H9 (cell line): ENCODE results near the gene SNCA. TPM values are rescaled to one million over a fixed set of nuclear protein-coding genes. Genes with fewer than 3 reads are reported as not detected.
A peak's percentile ranks its signal among the peaks of the same experiment; 100 is the strongest.

ENCODE experiments used
- DNase-seq: peaks from one replicate; pipeline ENCODE4 v3.0.0-alpha.2; 2017
- H2AFZ ChIP-seq: one replicate; pipeline ENCODE4 v1.6.1; 2013; ENCODE audit warnings: mild to moderate bottlenecking, low read length, control low read depth, moderate library complexity
- H2AK5ac ChIP-seq: 2 replicates; pipeline ENCODE4 v1.6.1; 2013; ENCODE audit warnings: low read length, control low read depth, mixed read lengths; ENCODE audit not compliant: insufficient read length
- H2BK120ac ChIP-seq: one replicate; pipeline ENCODE4 v1.6.1; 2013; ENCODE audit warnings: low read depth, mild to moderate bottlenecking, low read length, control low read depth, inconsistent platforms; ENCODE audit not compliant: poor library complexity, severe bottlenecking
- H2BK12ac ChIP-seq: 2 replicates; pipeline ENCODE4 v1.6.1; 2013; ENCODE audit warnings: low read length, control low read depth, mixed read lengths, low read depth; ENCODE audit not compliant: insufficient read length
- H2BK15ac ChIP-seq: 2 replicates; pipeline ENCODE4 v1.6.1; 2013; ENCODE audit warnings: low read depth, low read length, control low read depth
- H2BK20ac ChIP-seq: one replicate; pipeline ENCODE4 v1.6.1; 2013; ENCODE audit warnings: low read depth, mild to moderate bottlenecking, low read length, control low read depth, inconsistent platforms; ENCODE audit not compliant: poor library complexity, severe bottlenecking
- H2BK5ac ChIP-seq: 2 replicates; pipeline ENCODE4 v1.6.1; 2013; ENCODE audit warnings: low read length, control low read depth, mixed read lengths; ENCODE audit not compliant: insufficient read length
- H3K14ac ChIP-seq: 2 replicates; pipeline ENCODE4 v1.6.1; 2013; ENCODE audit warnings: low read length, control low read depth; ENCODE audit not compliant: insufficient read depth
- H3K18ac ChIP-seq: 2 replicates; pipeline ENCODE4 v1.6.1; 2013; ENCODE audit warnings: low read depth, mild to moderate bottlenecking, mixed read lengths, low read length, control low read depth; ENCODE audit not compliant: insufficient read length
- H3K23ac ChIP-seq: 2 replicates; pipeline ENCODE4 v1.6.1; 2013; ENCODE audit warnings: low read length, control low read depth, mixed read lengths, low read depth; ENCODE audit not compliant: insufficient read length
- H3K23me2 ChIP-seq: 2 replicates; pipeline ENCODE4 v1.6.1; 2013; ENCODE audit warnings: low read depth, mild to moderate bottlenecking, mixed read lengths, low read length, control low read depth; ENCODE audit not compliant: insufficient read length, poor library complexity, severe bottlenecking
- H3K27ac ChIP-seq: 2 replicates; pipeline ENCODE4 v1.5.1; 2013; ENCODE audit warnings: low read length, control low read depth, mixed read lengths, low read depth; ENCODE audit not compliant: insufficient read length
- H3K27me3 ChIP-seq: 2 replicates; pipeline ENCODE4 v1.6.1; 2013; ENCODE audit warnings: low read length, control low read depth, inconsistent platforms; ENCODE audit not compliant: insufficient read depth
- H3K4ac ChIP-seq: 2 replicates; pipeline ENCODE4 v1.6.1; 2013; ENCODE audit warnings: low read depth, mild to moderate bottlenecking, control low read depth, inconsistent platforms, low read length, moderate library complexity
- H3K4me1 ChIP-seq: 2 replicates; pipeline ENCODE4 v1.6.1; 2013; ENCODE audit warnings: low read length, control low read depth, inconsistent platforms; ENCODE audit not compliant: insufficient read depth
- H3K4me2 ChIP-seq: 2 replicates; pipeline ENCODE4 v1.6.1; 2013; ENCODE audit warnings: low read length, control low read depth, mixed read lengths; ENCODE audit not compliant: insufficient read length, insufficient read depth
- H3K56ac ChIP-seq: 2 replicates; pipeline ENCODE4 v1.6.1; 2013; ENCODE audit warnings: low read depth, mild to moderate bottlenecking, mixed read lengths, low read length, control low read depth; ENCODE audit not compliant: insufficient read length
- H3K79me1 ChIP-seq: 2 replicates; pipeline ENCODE4 v1.6.1; 2013; ENCODE audit warnings: low read depth, mild to moderate bottlenecking, moderate library complexity, low read length, control low read depth, inconsistent platforms; ENCODE audit not compliant: insufficient read depth, poor library complexity, severe bottlenecking
- H3K79me2 ChIP-seq: 2 replicates; pipeline ENCODE4 v1.6.1; 2013; ENCODE audit warnings: low read length, control low read depth, inconsistent platforms; ENCODE audit not compliant: insufficient read depth
- H3K9ac ChIP-seq: 2 replicates; pipeline ENCODE4 v1.6.1; 2013; ENCODE audit warnings: low read length, control low read depth, mixed read lengths; ENCODE audit not compliant: insufficient read length; ENCODE audit errors: extremely low read depth
- H3K9me3 ChIP-seq: one replicate; pipeline ENCODE4 v1.6.1; 2013; ENCODE audit warnings: low read depth, low read length, inconsistent platforms; ENCODE audit not compliant: control insufficient read depth
- H3T11ph ChIP-seq: one replicate; pipeline ENCODE4 v1.6.1; 2013; ENCODE audit warnings: mild to moderate bottlenecking, low read length, control low read depth, inconsistent platforms
- H4K20me1 ChIP-seq: one replicate; pipeline ENCODE4 v1.6.1; 2013; ENCODE audit not compliant: control insufficient read depth, insufficient read length, insufficient read depth
- H4K5ac ChIP-seq: 2 replicates; pipeline ENCODE4 v1.6.1; 2013; ENCODE audit warnings: low read depth, mild to moderate bottlenecking, mixed read lengths, low read length, control low read depth; ENCODE audit not compliant: insufficient read length
- H4K8ac ChIP-seq: replicated peaks from 2 replicates; pipeline ENCODE4 v1.6.1; 2013; ENCODE audit warnings: low read length, control low read depth, mixed read lengths, low read depth; ENCODE audit not compliant: insufficient read length
- H4K91ac ChIP-seq: 2 replicates; pipeline ENCODE4 v1.6.1; 2013; ENCODE audit warnings: low read depth, mild to moderate bottlenecking, moderate library complexity, mixed read lengths, low read length, control low read depth; ENCODE audit not compliant: insufficient read length
- H3K27ac Mint-ChIP-seq, 3 experiments: 2 replicates in 2 of 3; 3 replicates in 1 of 3; pipeline ENCODE4 v1.8.0; 2020 to 2021; ENCODE audit warnings: mixed read lengths in 3 of 3, mild to moderate bottlenecking in 1 of 3, moderate library complexity in 1 of 3
- H3K27me3 Mint-ChIP-seq: 2 replicates; pipeline ENCODE4 v1.8.0; 2021; ENCODE audit warnings: low read depth, mild to moderate bottlenecking, moderate library complexity, mixed read lengths
- H3K36me3 Mint-ChIP-seq, 3 experiments: 2 replicates in 2 of 3; 3 replicates in 1 of 3; pipeline ENCODE4 v1.8.0; 2020 to 2021; ENCODE audit warnings: low read depth in 3 of 3, mixed read lengths in 3 of 3; ENCODE audit not compliant: insufficient read depth in 1 of 3
- H3K4me1 Mint-ChIP-seq, 2 experiments: 2 replicates each; pipeline ENCODE4 v1.8.0; 2020; ENCODE audit warnings: mixed read lengths in 2 of 2
- H3K4me3 Mint-ChIP-seq, 2 experiments: 2 replicates in 1 of 2; 3 replicates in 1 of 2; pipeline ENCODE4 v1.8.0; 2020 to 2021; ENCODE audit warnings: mild to moderate bottlenecking in 2 of 2, mixed read lengths in 2 of 2, moderate library complexity in 1 of 2
- H3K9me3 Mint-ChIP-seq, 2 experiments: 2 replicates in 1 of 2; 3 replicates in 1 of 2; pipeline ENCODE4 v1.8.0; 2020; ENCODE audit warnings: mild to moderate bottlenecking in 2 of 2, mixed read lengths in 2 of 2, moderate library complexity in 1 of 2
- CTCF ChIP-seq: fragments of 200-600 bp; sonication (generic); conservative IDR thresholded peaks from 3 replicates; pipeline ENCODE4 v1.8.0; 2021; ENCODE audit warnings: antibody characterized with exemption, mild to moderate bottlenecking
- WGBS: extraction: QIAGEN DNeasy Blood & Tissue Kit; methylation state at CpG from one replicate; pipeline ENCODE4 v1.1.7; 2013; ENCODE audit warnings: missing lambda C conversion rate, low lambda C conversion rate, mixed read lengths; ENCODE audit not compliant: insufficient read length; ENCODE audit errors: extremely low coverage; 5-methylcytosine and 5-hydroxymethylcytosine counted together
- total RNA-seq: library from RNA; stranded (reverse); gene quantifications from 2 replicates; pipeline ENCODE4 v1.2.1, GENCODE V29; 2021

SNCA gene
- total RNA-seq, 1 experiment from 2014 or later = 8.5 TPM

- Mint-ChIP-seq H3K27ac (peak overlapping the region in 1 of 3 experiments; percentile 88; a peak in 3 of 7 replicates), H3K4me1 (peaks cover 14 to 23% of the 10 kb centered on the region in 2 experiments), H3K4me3 (peak overlapping the region in 1 of 2 experiments; percentile 72; a peak in 2 of 5 replicates), H3K27me3 (peaks cover 1% of the 10 kb centered on the region; the same call in 1 of the 2 replicates), H3K9me3 (peaks cover 6 to 11% of the 10 kb centered on the region in 2 experiments), H3K36me3 (peaks cover 0 to 35% (median 11%) of the 10 kb centered on the region in 3 experiments; a peak in 5 of 7 replicates)
- Histone ChIP-seq H3K14ac (no peak overlapping the region), H3K4ac (no peak overlapping the region), H3K79me1 (no peaks in the 10 kb centered on the region), H2AK5ac (no peak overlapping the region), H2BK5ac (no peak overlapping the region), H4K8ac (no peak overlapping the region), H3K56ac (no peak overlapping the region), H2AFZ (no peak overlapping the region), H3T11ph (no peak overlapping the region), H3K23ac (no peak overlapping the region), H3K79me2 (no peaks in the 10 kb centered on the region), H4K5ac (no peak overlapping the region), H3K9me3 (no peaks in the 10 kb centered on the region), H3K27me3 (no peaks in the 10 kb centered on the region), H2BK15ac (no peak overlapping the region), H3K18ac (no peak overlapping the region), H3K4me2 (peak overlapping the region; percentile 33), H3K4me1 (no peaks in the 10 kb centered on the region), H3K9ac (peak overlapping the region; percentile 67), H3K23me2 (no peaks in the 10 kb centered on the region), H2BK20ac (no peak overlapping the region), H4K91ac (no peak overlapping the region), H2BK12ac (no peak overlapping the region), H2BK120ac (no peak overlapping the region), H3K27ac (no peak overlapping the region), H4K20me1 (no peaks in the 10 kb centered on the region)
- no CpG with 5 or more reads among the region's 1 CpG for WGBS
- DNase-seq = no peak
- no peak for TF ChIP-seq CTCF
Observed at GRCh38 chr4:89681671-89682070, 155.3 kb downstream of the SNCA start.
